DMS53 treated with DMSO at 0.1 percent for 48 hours (cell line): ENCODE results near the gene VARS1.
"Not testable (repeated sequence)": the region's sequence is repeated elsewhere in the genome, so short reads cannot be mapped to it uniquely, and the experiment has no call there.

Experiments used
- DNase-seq: peaks from one replicate; lab custom pipeline; 2025; ENCODE audit not compliant: unreplicated experiment; lab: John Stamatoyannopoulos, UW

The VARS1 gene

GRCh38 chr6:31795616-31796298 lies at the start of gene VARS1:
Gene VARS1 (minus strand): TSS chr6:31795752. CDS start chr6:31795217, 535 bp downstream.
- peak; percentile 95 for DNase-seq

GRCh38 chr6:31844507-31844906 lies 49.0 kb upstream of the VARS1 start:
- no peak for DNase-seq

GRCh38 chr6:31842053-31842452 lies 46.5 kb upstream of the VARS1 start:
- DNase-seq = no peak

- not testable (repeated sequence) for DNase-seq
Observed at GRCh38 chr6:31839779-31840126, 44.2 kb upstream of the VARS1 start.

GRCh38 chr6:31838968-31839367 lies 43.4 kb upstream of the VARS1 start:
- no peak for DNase-seq

- DNase-seq = not testable (repeated sequence)
Observed at GRCh38 chr6:31838114-31838553, 42.6 kb upstream of the VARS1 start.

- DNase-seq = no peak
Observed at GRCh38 chr6:31837369-31838113, 42.0 kb upstream of the VARS1 start.

- DNase-seq = no peak
Observed at GRCh38 chr6:31836474-31837368, 41.2 kb upstream of the VARS1 start.

GRCh38 chr6:31836047-31836473 lies 40.5 kb upstream of the VARS1 start:
- DNase-seq = peak; percentile 23

- peak; percentile 88 for DNase-seq
Observed at GRCh38 chr6:31834367-31835250, 39.1 kb upstream of the VARS1 start.

- no peak for DNase-seq
Observed at GRCh38 chr6:31831350-31832215, 36.0 kb upstream of the VARS1 start.

GRCh38 chr6:31830886-31831335 lies 35.4 kb upstream of the VARS1 start:
- DNase-seq = no peak

- peak; percentile 51 for DNase-seq
Observed at GRCh38 chr6:31829633-31830283, 34.2 kb upstream of the VARS1 start.

GRCh38 chr6:31827286-31828079 lies 31.9 kb upstream of the VARS1 start, which contains the start of gene HSPA1B:
Gene HSPA1B (plus strand): TSS chr6:31827738. CDS start chr6:31827951, 213 bp downstream.
- DNase-seq = peak; percentile 100

- DNase-seq = no peak
Observed at GRCh38 chr6:31826793-31827285, 31.3 kb upstream of the VARS1 start.

GRCh38 chr6:31825553-31825952 lies 30.0 kb upstream of the VARS1 start:
- no peak for DNase-seq

- not testable (repeated sequence) for DNase-seq
Observed at GRCh38 chr6:31823592-31824196, 28.1 kb upstream of the VARS1 start.
